WTC11 (cell line): ENCODE data around the gene NTRK3. TPM values are rescaled to one million over a fixed set of nuclear protein-coding genes. Genes with fewer than 3 reads are reported as not detected.

Source experiments
- ATAC-seq: fragments of 200-7000 bp; cut with Tn5 transposase; 2 replicates; pipeline ENCODE4 v1.10.0; 2021; ENCODE audit warnings: mild to moderate bottlenecking, moderate library complexity
- CTCF ChIA-PET: fragments of 300-600 bp; sonication (Branson Sonifier 250); formaldehyde crosslinking; loops from one replicate; lab custom pipeline; 2021; ENCODE audit warnings: antibody characterized with exemption; lab: Charles Lee
- POLR2A ChIA-PET: fragments of 350-600 bp; sonication (Branson Sonifier 250); formaldehyde crosslinking; loops from one replicate; lab custom pipeline; 2021; ENCODE audit warnings: antibody characterized with exemption; lab: Charles Lee
- DNase-seq: peaks from one replicate; pipeline ENCODE4 v3.0.0; 2021; ENCODE audit warnings: low spot score
- H3K27ac Mint-ChIP-seq: 2 replicates; pipeline ENCODE4 v1.8.0; 2021; ENCODE audit warnings: mixed read lengths
- H3K27me3 Mint-ChIP-seq: 2 replicates; pipeline ENCODE4 v1.8.0; 2021; ENCODE audit warnings: low read depth, mild to moderate bottlenecking, moderate library complexity, mixed read lengths
- H3K36me3 Mint-ChIP-seq: 2 replicates; pipeline ENCODE4 v1.8.0; 2021; ENCODE audit warnings: mixed read lengths
- H3K4me1 Mint-ChIP-seq: 2 replicates; pipeline ENCODE4 v1.8.0; 2022; ENCODE audit warnings: mixed read lengths
- H3K4me3 Mint-ChIP-seq: 2 replicates; pipeline ENCODE4 v1.8.0; 2021; ENCODE audit warnings: mild to moderate bottlenecking, moderate library complexity, mixed read lengths
- H3K9me3 Mint-ChIP-seq: 2 replicates; pipeline ENCODE4 v1.8.0; 2021; ENCODE audit warnings: mixed read lengths
- CREB1 ChIP-seq: sonication (generic); formaldehyde crosslinking; IDR thresholded peaks from 2 replicates; pipeline ENCODE4 v1.8.0; 2023; ENCODE audit warnings: mild to moderate bottlenecking, missing genetic modification reagents
- ELF4 ChIP-seq: sonication (generic); formaldehyde crosslinking; IDR thresholded peaks from 2 replicates; pipeline ENCODE4 v1.8.1; 2022; ENCODE audit warnings: low read depth, mild to moderate bottlenecking, moderate library complexity, missing genetic modification reagents
- FOXK1 ChIP-seq: sonication (generic); formaldehyde crosslinking; IDR thresholded peaks from 2 replicates; pipeline ENCODE4 v1.8.0; 2022; ENCODE audit warnings: mild to moderate bottlenecking, moderate library complexity, missing genetic modification reagents
- GRHL2 ChIP-seq: fragments of 250-450 bp; sonication (Bioruptor Pico); IDR thresholded peaks from 2 replicates; pipeline ENCODE4 v1.8.0; 2022; ENCODE audit warnings: mild to moderate bottlenecking, moderate library complexity; ENCODE audit not compliant: insufficient replicate concordance, severe bottlenecking
- PRRX2 ChIP-seq: fragments of 250-450 bp; sonication (Bioruptor Pico); IDR thresholded peaks from 2 replicates; pipeline ENCODE4 v1.8.0; 2021; ENCODE audit warnings: mild to moderate bottlenecking
- RELA ChIP-seq: sonication (generic); formaldehyde crosslinking; IDR thresholded peaks from 2 replicates; pipeline ENCODE4 v1.8.1; 2022; ENCODE audit warnings: missing genetic modification reagents, mild to moderate bottlenecking, borderline replicate concordance
- ZBTB21 ChIP-seq: sonication (generic); formaldehyde crosslinking; IDR thresholded peaks from 2 replicates; pipeline ENCODE4 v1.8.1; 2023; ENCODE audit warnings: mild to moderate bottlenecking, missing genetic modification reagents, borderline replicate concordance
- ZNF121 ChIP-seq: sonication (generic); formaldehyde crosslinking; IDR thresholded peaks from 2 replicates; pipeline ENCODE4 v1.8.0; 2023; ENCODE audit warnings: missing genetic modification reagents
- ZNF232 ChIP-seq: sonication (generic); formaldehyde crosslinking; IDR thresholded peaks from 2 replicates; pipeline ENCODE4 v1.8.0; 2022; ENCODE audit warnings: mild to moderate bottlenecking, missing genetic modification reagents
- total RNA-seq: library from RNA; stranded (reverse); gene quantifications from 3 replicates; pipeline ENCODE4 v1.2.3, GENCODE V29; 2021
- TF ChIP-seq, protein P1 (sequence below): sonication (generic); formaldehyde crosslinking; IDR thresholded peaks from 2 replicates; pipeline ENCODE4 v1.8.0; 2022; ENCODE audit warnings: mild to moderate bottlenecking, missing genetic modification reagents
- TF ChIP-seq, protein P2 (sequence below): sonication (generic); formaldehyde crosslinking; conservative IDR thresholded peaks from 2 replicates; pipeline ENCODE4 v1.8.1; 2023; ENCODE audit warnings: mild to moderate bottlenecking, low read depth, missing genetic modification reagents, moderate library complexity
- TF ChIP-seq, protein P3 (sequence below): sonication (generic); formaldehyde crosslinking; IDR thresholded peaks from 2 replicates; pipeline ENCODE4 v1.8.1; 2023; ENCODE audit warnings: mild to moderate bottlenecking, missing genetic modification reagents
- TF ChIP-seq, protein P4 (sequence below): sonication (generic); formaldehyde crosslinking; IDR thresholded peaks from 2 replicates; pipeline ENCODE4 v1.8.0; 2023; ENCODE audit warnings: mild to moderate bottlenecking, missing genetic modification reagents
- TF ChIP-seq, protein P5 (sequence below): sonication (generic); formaldehyde crosslinking; IDR thresholded peaks from 2 replicates; pipeline ENCODE4 v1.8.0; 2022; ENCODE audit warnings: missing genetic modification reagents
- TF ChIP-seq, protein P6 (sequence below): sonication (generic); formaldehyde crosslinking; IDR thresholded peaks from 2 replicates; pipeline ENCODE4 v1.8.1; 2023; ENCODE audit warnings: mild to moderate bottlenecking, missing genetic modification reagents

NTRK3 gene
- total RNA-seq, 1 experiment from 2014 or later = 12.3 TPM

DNA sequence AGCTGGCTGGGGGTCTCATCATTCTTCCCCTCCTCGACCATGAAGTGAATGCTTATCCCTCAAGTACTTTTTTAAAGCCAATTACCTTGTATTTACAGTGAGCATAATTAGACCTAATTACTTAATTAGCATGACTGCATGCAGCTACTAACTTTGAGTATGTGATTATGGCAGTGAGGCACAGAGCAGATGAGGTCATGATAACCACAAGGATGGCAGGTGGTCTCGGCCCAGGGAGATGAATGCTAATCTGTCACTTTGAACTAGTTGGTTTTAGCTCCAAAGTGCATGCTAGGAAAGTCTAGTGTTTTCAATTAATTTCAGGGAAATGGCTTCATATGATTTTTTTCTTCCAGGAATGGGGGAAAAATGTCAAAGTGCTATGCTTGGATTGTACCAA, 233.8 kb downstream of the NTRK3 start:
- Mint-ChIP-seq H3K27ac (no peak overlapping the region), H3K36me3 (no peaks in the 10 kb centered on the region), H3K4me3 (no peak overlapping the region), H3K9me3 (peaks cover 14% of the 10 kb centered on the region), H3K4me1 (peaks cover 17% of the 10 kb centered on the region), H3K27me3 (no peaks in the 10 kb centered on the region)
- TF ChIP-seq CREB1 (CRISPR knock-in tag) (no peak), RELA (CRISPR knock-in tag) (no peak), ELF4 (CRISPR knock-in tag) (no peak), ZNF121 (CRISPR knock-in tag) (no peak), ZNF232 (CRISPR knock-in tag) (no peak), GRHL2 (CRISPR knock-in tag) (no peak)
- TF ChIP-seq, protein P1, sequence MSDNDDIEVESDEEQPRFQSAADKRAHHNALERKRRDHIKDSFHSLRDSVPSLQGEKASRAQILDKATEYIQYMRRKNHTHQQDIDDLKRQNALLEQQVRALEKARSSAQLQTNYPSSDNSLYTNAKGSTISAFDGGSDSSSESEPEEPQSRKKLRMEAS (CRISPR knock-in tag) = no peak
- TF ChIP-seq, protein P2, sequence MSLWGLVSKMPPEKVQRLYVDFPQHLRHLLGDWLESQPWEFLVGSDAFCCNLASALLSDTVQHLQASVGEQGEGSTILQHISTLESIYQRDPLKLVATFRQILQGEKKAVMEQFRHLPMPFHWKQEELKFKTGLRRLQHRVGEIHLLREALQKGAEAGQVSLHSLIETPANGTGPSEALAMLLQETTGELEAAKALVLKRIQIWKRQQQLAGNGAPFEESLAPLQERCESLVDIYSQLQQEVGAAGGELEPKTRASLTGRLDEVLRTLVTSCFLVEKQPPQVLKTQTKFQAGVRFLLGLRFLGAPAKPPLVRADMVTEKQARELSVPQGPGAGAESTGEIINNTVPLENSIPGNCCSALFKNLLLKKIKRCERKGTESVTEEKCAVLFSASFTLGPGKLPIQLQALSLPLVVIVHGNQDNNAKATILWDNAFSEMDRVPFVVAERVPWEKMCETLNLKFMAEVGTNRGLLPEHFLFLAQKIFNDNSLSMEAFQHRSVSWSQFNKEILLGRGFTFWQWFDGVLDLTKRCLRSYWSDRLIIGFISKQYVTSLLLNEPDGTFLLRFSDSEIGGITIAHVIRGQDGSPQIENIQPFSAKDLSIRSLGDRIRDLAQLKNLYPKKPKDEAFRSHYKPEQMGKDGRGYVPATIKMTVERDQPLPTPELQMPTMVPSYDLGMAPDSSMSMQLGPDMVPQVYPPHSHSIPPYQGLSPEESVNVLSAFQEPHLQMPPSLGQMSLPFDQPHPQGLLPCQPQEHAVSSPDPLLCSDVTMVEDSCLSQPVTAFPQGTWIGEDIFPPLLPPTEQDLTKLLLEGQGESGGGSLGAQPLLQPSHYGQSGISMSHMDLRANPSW (CRISPR knock-in tag) = no peak
- TF ChIP-seq, protein P3, sequence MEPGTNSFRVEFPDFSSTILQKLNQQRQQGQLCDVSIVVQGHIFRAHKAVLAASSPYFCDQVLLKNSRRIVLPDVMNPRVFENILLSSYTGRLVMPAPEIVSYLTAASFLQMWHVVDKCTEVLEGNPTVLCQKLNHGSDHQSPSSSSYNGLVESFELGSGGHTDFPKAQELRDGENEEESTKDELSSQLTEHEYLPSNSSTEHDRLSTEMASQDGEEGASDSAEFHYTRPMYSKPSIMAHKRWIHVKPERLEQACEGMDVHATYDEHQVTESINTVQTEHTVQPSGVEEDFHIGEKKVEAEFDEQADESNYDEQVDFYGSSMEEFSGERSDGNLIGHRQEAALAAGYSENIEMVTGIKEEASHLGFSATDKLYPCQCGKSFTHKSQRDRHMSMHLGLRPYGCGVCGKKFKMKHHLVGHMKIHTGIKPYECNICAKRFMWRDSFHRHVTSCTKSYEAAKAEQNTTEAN (CRISPR knock-in tag) = no peak
- ChIA-PET POLR2A (no interaction called here), CTCF (interaction anchor here (0.8 kb wide), 1 partner anchor 306 kb away, joined by 3 read pairs; no protein-coding TSS in a partner anchor)
- no peak for ATAC-seq
- no peak for DNase-seq

DNA sequence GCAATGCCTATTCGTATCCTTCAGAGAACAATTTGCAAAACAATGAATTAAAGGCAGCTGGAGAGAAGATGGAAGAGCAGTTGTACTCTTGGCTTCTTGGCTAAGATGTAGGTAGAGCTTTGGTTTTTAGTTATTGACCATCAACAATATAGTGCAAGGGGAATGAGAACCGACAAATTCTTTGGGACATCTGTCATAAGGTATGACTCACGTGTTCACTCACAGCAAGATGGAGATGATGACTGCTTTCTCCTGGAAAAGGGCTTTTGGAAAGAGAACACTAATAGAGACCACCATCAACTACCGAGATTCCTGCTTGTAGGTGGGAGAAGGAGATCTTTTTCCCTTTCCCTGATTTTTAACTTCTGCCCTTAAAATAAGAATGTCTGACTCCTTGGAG, 234.9 kb downstream of the NTRK3 start:
- Mint-ChIP-seq H3K27me3 (no peaks in the 10 kb centered on the region), H3K27ac (no peak overlapping the region), H3K9me3 (peaks cover 14% of the 10 kb centered on the region), H3K36me3 (no peaks in the 10 kb centered on the region), H3K4me3 (no peak overlapping the region), H3K4me1 (peaks cover 19% of the 10 kb centered on the region)
- DNase-seq (no peak), ATAC-seq (no peak)
- CTCF ChIA-PET = interaction anchor here (1.0 kb wide), 2 partner anchors 15 to 225 kb away, joined by 3 read pairs; no protein-coding TSS in a partner anchor
- POLR2A ChIA-PET = no interaction called here
- no peak for TF ChIP-seq FOXK1 (CRISPR knock-in tag)
- TF ChIP-seq PRRX2 (CRISPR knock-in tag) = no peak
- TF ChIP-seq CREB1 (CRISPR knock-in tag) = no peak
- no peak for TF ChIP-seq ZBTB21 (CRISPR knock-in tag)
- TF ChIP-seq, protein P4, sequence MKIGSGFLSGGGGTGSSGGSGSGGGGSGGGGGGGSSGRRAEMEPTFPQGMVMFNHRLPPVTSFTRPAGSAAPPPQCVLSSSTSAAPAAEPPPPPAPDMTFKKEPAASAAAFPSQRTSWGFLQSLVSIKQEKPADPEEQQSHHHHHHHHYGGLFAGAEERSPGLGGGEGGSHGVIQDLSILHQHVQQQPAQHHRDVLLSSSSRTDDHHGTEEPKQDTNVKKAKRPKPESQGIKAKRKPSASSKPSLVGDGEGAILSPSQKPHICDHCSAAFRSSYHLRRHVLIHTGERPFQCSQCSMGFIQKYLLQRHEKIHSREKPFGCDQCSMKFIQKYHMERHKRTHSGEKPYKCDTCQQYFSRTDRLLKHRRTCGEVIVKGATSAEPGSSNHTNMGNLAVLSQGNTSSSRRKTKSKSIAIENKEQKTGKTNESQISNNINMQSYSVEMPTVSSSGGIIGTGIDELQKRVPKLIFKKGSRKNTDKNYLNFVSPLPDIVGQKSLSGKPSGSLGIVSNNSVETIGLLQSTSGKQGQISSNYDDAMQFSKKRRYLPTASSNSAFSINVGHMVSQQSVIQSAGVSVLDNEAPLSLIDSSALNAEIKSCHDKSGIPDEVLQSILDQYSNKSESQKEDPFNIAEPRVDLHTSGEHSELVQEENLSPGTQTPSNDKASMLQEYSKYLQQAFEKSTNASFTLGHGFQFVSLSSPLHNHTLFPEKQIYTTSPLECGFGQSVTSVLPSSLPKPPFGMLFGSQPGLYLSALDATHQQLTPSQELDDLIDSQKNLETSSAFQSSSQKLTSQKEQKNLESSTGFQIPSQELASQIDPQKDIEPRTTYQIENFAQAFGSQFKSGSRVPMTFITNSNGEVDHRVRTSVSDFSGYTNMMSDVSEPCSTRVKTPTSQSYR = no peak
- TF ChIP-seq, protein P5, sequence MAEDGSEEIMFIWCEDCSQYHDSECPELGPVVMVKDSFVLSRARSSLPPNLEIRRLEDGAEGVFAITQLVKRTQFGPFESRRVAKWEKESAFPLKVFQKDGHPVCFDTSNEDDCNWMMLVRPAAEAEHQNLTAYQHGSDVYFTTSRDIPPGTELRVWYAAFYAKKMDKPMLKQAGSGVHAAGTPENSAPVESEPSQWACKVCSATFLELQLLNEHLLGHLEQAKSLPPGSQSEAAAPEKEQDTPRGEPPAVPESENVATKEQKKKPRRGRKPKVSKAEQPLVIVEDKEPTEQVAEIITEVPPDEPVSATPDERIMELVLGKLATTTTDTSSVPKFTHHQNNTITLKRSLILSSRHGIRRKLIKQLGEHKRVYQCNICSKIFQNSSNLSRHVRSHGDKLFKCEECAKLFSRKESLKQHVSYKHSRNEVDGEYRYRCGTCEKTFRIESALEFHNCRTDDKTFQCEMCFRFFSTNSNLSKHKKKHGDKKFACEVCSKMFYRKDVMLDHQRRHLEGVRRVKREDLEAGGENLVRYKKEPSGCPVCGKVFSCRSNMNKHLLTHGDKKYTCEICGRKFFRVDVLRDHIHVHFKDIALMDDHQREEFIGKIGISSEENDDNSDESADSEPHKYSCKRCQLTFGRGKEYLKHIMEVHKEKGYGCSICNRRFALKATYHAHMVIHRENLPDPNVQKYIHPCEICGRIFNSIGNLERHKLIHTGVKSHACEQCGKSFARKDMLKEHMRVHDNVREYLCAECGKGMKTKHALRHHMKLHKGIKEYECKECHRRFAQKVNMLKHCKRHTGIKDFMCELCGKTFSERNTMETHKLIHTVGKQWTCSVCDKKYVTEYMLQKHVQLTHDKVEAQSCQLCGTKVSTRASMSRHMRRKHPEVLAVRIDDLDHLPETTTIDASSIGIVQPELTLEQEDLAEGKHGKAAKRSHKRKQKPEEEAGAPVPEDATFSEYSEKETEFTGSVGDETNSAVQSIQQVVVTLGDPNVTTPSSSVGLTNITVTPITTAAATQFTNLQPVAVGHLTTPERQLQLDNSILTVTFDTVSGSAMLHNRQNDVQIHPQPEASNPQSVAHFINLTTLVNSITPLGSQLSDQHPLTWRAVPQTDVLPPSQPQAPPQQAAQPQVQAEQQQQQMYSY (CRISPR knock-in tag) = no peak
- TF ChIP-seq, protein P6, sequence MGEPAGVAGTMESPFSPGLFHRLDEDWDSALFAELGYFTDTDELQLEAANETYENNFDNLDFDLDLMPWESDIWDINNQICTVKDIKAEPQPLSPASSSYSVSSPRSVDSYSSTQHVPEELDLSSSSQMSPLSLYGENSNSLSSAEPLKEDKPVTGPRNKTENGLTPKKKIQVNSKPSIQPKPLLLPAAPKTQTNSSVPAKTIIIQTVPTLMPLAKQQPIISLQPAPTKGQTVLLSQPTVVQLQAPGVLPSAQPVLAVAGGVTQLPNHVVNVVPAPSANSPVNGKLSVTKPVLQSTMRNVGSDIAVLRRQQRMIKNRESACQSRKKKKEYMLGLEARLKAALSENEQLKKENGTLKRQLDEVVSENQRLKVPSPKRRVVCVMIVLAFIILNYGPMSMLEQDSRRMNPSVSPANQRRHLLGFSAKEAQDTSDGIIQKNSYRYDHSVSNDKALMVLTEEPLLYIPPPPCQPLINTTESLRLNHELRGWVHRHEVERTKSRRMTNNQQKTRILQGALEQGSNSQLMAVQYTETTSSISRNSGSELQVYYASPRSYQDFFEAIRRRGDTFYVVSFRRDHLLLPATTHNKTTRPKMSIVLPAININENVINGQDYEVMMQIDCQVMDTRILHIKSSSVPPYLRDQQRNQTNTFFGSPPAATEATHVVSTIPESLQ (CRISPR knock-in tag) = no peak
